ENCODE data around the gene MBTPS1. TPM values are rescaled to one million over a fixed set of nuclear protein-coding genes. Genes with fewer than 3 reads are reported as not detected.

The MBTPS1 gene
- total RNA-seq, 4 donors from 2014 or later = 36.3 to 77.6 (median 53.0) TPM

- Histone ChIP-seq H3K36me3 (peaks cover 11 to 98% (median 67%) of the 10 kb centered on the region in 3 donors), H3K4me1 (no peaks in the 10 kb centered on the region), H3K27ac (no peak overlapping the region), H3K9me3 (no peaks in the 10 kb centered on the region), H3K27me3 (no peaks in the 10 kb centered on the region), H3K4me3 (no peak overlapping the region)
- TF ChIP-seq POLR2A (IDR thresholded peaks at IDR 0.05) = no peak
- no peak for TF ChIP-seq CTCF (IDR thresholded peaks at IDR 0.05)
- intact Hi-C loops (cut with DNase I) = loop anchor here (10.0 kb wide), 1 partner anchor 97 kb away; the partner anchor contains the start of gene TAF1C
- WGBS, 2 donors = 70 to 76% methylated on average over 11 of the region's 11 CpGs
- DNase-seq = no peak
Observed at GRCh38 chr16:84087466-84088151, 29.1 kb downstream of the MBTPS1 start.

GRCh38 chr16:84087001-84087400 is 29.7 kb downstream of the MBTPS1 start:
- WGBS, 2 donors = 87 to 89% methylated on average over 12 of the region's 12 CpGs
- no peaks in the 10 kb centered on the region for H3K9me3 ChIP-seq
- no peak for DNase-seq
- H3K4me3 ChIP-seq = no peak overlapping the region
- H3K27ac ChIP-seq = no peak overlapping the region
- peaks cover 11 to 98% (median 64%) of the 10 kb centered on the region in 3 donors for H3K36me3 ChIP-seq
- H3K27me3 ChIP-seq = no peaks in the 10 kb centered on the region
- intact Hi-C loops (cut with DNase I) = loop anchor here (10.0 kb wide), 1 partner anchor 98 kb away; the partner anchor contains the start of gene TAF1C
- H3K4me1 ChIP-seq = no peaks in the 10 kb centered on the region
- TF ChIP-seq POLR2A (IDR thresholded peaks at IDR 0.05) = no peak
- no peak for TF ChIP-seq CTCF (IDR thresholded peaks at IDR 0.05)

- Histone ChIP-seq H3K4me1 (no peaks in the 10 kb centered on the region), H3K9me3 (no peaks in the 10 kb centered on the region), H3K36me3 (peaks cover 11 to 98% (median 58%) of the 10 kb centered on the region in 3 donors), H3K4me3 (no peak overlapping the region), H3K27ac (no peak overlapping the region), H3K27me3 (no peaks in the 10 kb centered on the region)
- TF ChIP-seq POLR2A (IDR thresholded peaks at IDR 0.05) (no peak), CTCF (IDR thresholded peaks at IDR 0.05) (no peak)
- intact Hi-C loops (cut with DNase I) = loop anchor here (10.0 kb wide), 1 partner anchor 98 kb away; the partner anchor contains the start of gene TAF1C
- WGBS, 2 donors = 76 to 79% methylated on average over 3 to 8 of the region's 11 CpGs
- no peak for DNase-seq
Observed at GRCh38 chr16:84086341-84086740, 30.4 kb downstream of the MBTPS1 start.

GRCh38 chr16:84085773-84086172 is 31.0 kb downstream of the MBTPS1 start:
- no peak for DNase-seq
- Histone ChIP-seq H3K36me3 (peaks cover 11 to 98% (median 53%) of the 10 kb centered on the region in 3 donors), H3K27ac (no peak overlapping the region), H3K4me1 (peaks cover 0 to 3% (median 0%) of the 10 kb centered on the region in 3 donors), H3K9me3 (no peaks in the 10 kb centered on the region), H3K4me3 (no peak overlapping the region), H3K27me3 (no peaks in the 10 kb centered on the region)
- WGBS, 2 donors = 52 to 54% methylated on average over 6 of the region's 6 CpGs
- intact Hi-C loops (cut with DNase I) = loop anchor here (10.0 kb wide), 1 partner anchor 99 kb away; the partner anchor contains the start of gene TAF1C
- no peak for TF ChIP-seq CTCF (IDR thresholded peaks at IDR 0.05)
- no peak for TF ChIP-seq POLR2A (IDR thresholded peaks at IDR 0.05)

- intact Hi-C loops (cut with DNase I) = loop anchor here (10.0 kb wide), 1 partner anchor 100 kb away; the partner anchor contains the start of gene TAF1C
- no peak overlapping the region for H3K4me3 ChIP-seq
- H3K27me3 ChIP-seq = no peaks in the 10 kb centered on the region
- no peak for DNase-seq
- peaks cover 0 to 8% (median 0%) of the 10 kb centered on the region in 3 donors for H3K4me1 ChIP-seq
- 78 to 80% methylated on average over 5 to 8 of the region's 8 CpGs for WGBS, 2 donors
- TF ChIP-seq CTCF (IDR thresholded peaks at IDR 0.05) (no peak), POLR2A (IDR thresholded peaks at IDR 0.05) (no peak)
- H3K27ac ChIP-seq = no peak overlapping the region
- peaks cover 11 to 98% (median 48%) of the 10 kb centered on the region in 3 donors for H3K36me3 ChIP-seq
- no peaks in the 10 kb centered on the region for H3K9me3 ChIP-seq
Observed at GRCh38 chr16:84085271-84085667, 31.5 kb downstream of the MBTPS1 start.

Data from esophagus squamous epithelium (tissue), 5 donors.